H9 (cell line): ENCODE measurements around the gene GLMP. TPM values are rescaled to one million over a fixed set of nuclear protein-coding genes. Genes with fewer than 3 reads are reported as not detected.
A peak's percentile ranks its signal among the peaks of the same experiment; 100 is the strongest.

Experiments used
- DNase-seq: peaks from one replicate; pipeline ENCODE4 v3.0.0-alpha.2; 2017
- H2AFZ ChIP-seq: one replicate; pipeline ENCODE4 v1.6.1; 2013; ENCODE audit warnings: mild to moderate bottlenecking, low read length, control low read depth, moderate library complexity
- H2AK5ac ChIP-seq: 2 replicates; pipeline ENCODE4 v1.6.1; 2013; ENCODE audit warnings: low read length, control low read depth, mixed read lengths; ENCODE audit not compliant: insufficient read length
- H2BK120ac ChIP-seq: one replicate; pipeline ENCODE4 v1.6.1; 2013; ENCODE audit warnings: low read depth, mild to moderate bottlenecking, low read length, control low read depth, inconsistent platforms; ENCODE audit not compliant: poor library complexity, severe bottlenecking
- H2BK12ac ChIP-seq: 2 replicates; pipeline ENCODE4 v1.6.1; 2013; ENCODE audit warnings: low read length, control low read depth, mixed read lengths, low read depth; ENCODE audit not compliant: insufficient read length
- H2BK15ac ChIP-seq: 2 replicates; pipeline ENCODE4 v1.6.1; 2013; ENCODE audit warnings: low read depth, low read length, control low read depth
- H2BK20ac ChIP-seq: one replicate; pipeline ENCODE4 v1.6.1; 2013; ENCODE audit warnings: low read depth, mild to moderate bottlenecking, low read length, control low read depth, inconsistent platforms; ENCODE audit not compliant: poor library complexity, severe bottlenecking
- H2BK5ac ChIP-seq: 2 replicates; pipeline ENCODE4 v1.6.1; 2013; ENCODE audit warnings: low read length, control low read depth, mixed read lengths; ENCODE audit not compliant: insufficient read length
- H3K14ac ChIP-seq: 2 replicates; pipeline ENCODE4 v1.6.1; 2013; ENCODE audit warnings: low read length, control low read depth; ENCODE audit not compliant: insufficient read depth
- H3K18ac ChIP-seq: 2 replicates; pipeline ENCODE4 v1.6.1; 2013; ENCODE audit warnings: low read depth, mild to moderate bottlenecking, mixed read lengths, low read length, control low read depth; ENCODE audit not compliant: insufficient read length
- H3K23ac ChIP-seq: 2 replicates; pipeline ENCODE4 v1.6.1; 2013; ENCODE audit warnings: low read length, control low read depth, mixed read lengths, low read depth; ENCODE audit not compliant: insufficient read length
- H3K23me2 ChIP-seq: 2 replicates; pipeline ENCODE4 v1.6.1; 2013; ENCODE audit warnings: low read depth, mild to moderate bottlenecking, mixed read lengths, low read length, control low read depth; ENCODE audit not compliant: insufficient read length, poor library complexity, severe bottlenecking
- H3K27ac ChIP-seq: 2 replicates; pipeline ENCODE4 v1.5.1; 2013; ENCODE audit warnings: low read length, control low read depth, mixed read lengths, low read depth; ENCODE audit not compliant: insufficient read length
- H3K27me3 ChIP-seq: 2 replicates; pipeline ENCODE4 v1.6.1; 2013; ENCODE audit warnings: low read length, control low read depth, inconsistent platforms; ENCODE audit not compliant: insufficient read depth
- H3K4ac ChIP-seq: 2 replicates; pipeline ENCODE4 v1.6.1; 2013; ENCODE audit warnings: low read depth, mild to moderate bottlenecking, control low read depth, inconsistent platforms, low read length, moderate library complexity
- H3K4me1 ChIP-seq: 2 replicates; pipeline ENCODE4 v1.6.1; 2013; ENCODE audit warnings: low read length, control low read depth, inconsistent platforms; ENCODE audit not compliant: insufficient read depth
- H3K4me2 ChIP-seq: 2 replicates; pipeline ENCODE4 v1.6.1; 2013; ENCODE audit warnings: low read length, control low read depth, mixed read lengths; ENCODE audit not compliant: insufficient read length, insufficient read depth
- H3K56ac ChIP-seq: 2 replicates; pipeline ENCODE4 v1.6.1; 2013; ENCODE audit warnings: low read depth, mild to moderate bottlenecking, mixed read lengths, low read length, control low read depth; ENCODE audit not compliant: insufficient read length
- H3K79me1 ChIP-seq: 2 replicates; pipeline ENCODE4 v1.6.1; 2013; ENCODE audit warnings: low read depth, mild to moderate bottlenecking, moderate library complexity, low read length, control low read depth, inconsistent platforms; ENCODE audit not compliant: insufficient read depth, poor library complexity, severe bottlenecking
- H3K79me2 ChIP-seq: 2 replicates; pipeline ENCODE4 v1.6.1; 2013; ENCODE audit warnings: low read length, control low read depth, inconsistent platforms; ENCODE audit not compliant: insufficient read depth
- H3K9ac ChIP-seq: 2 replicates; pipeline ENCODE4 v1.6.1; 2013; ENCODE audit warnings: low read length, control low read depth, mixed read lengths; ENCODE audit not compliant: insufficient read length; ENCODE audit errors: extremely low read depth
- H3K9me3 ChIP-seq: one replicate; pipeline ENCODE4 v1.6.1; 2013; ENCODE audit warnings: low read depth, low read length, inconsistent platforms; ENCODE audit not compliant: control insufficient read depth
- H3T11ph ChIP-seq: one replicate; pipeline ENCODE4 v1.6.1; 2013; ENCODE audit warnings: mild to moderate bottlenecking, low read length, control low read depth, inconsistent platforms
- H4K20me1 ChIP-seq: one replicate; pipeline ENCODE4 v1.6.1; 2013; ENCODE audit not compliant: control insufficient read depth, insufficient read length, insufficient read depth
- H4K5ac ChIP-seq: 2 replicates; pipeline ENCODE4 v1.6.1; 2013; ENCODE audit warnings: low read depth, mild to moderate bottlenecking, mixed read lengths, low read length, control low read depth; ENCODE audit not compliant: insufficient read length
- H4K8ac ChIP-seq: replicated peaks from 2 replicates; pipeline ENCODE4 v1.6.1; 2013; ENCODE audit warnings: low read length, control low read depth, mixed read lengths, low read depth; ENCODE audit not compliant: insufficient read length
- H4K91ac ChIP-seq: 2 replicates; pipeline ENCODE4 v1.6.1; 2013; ENCODE audit warnings: low read depth, mild to moderate bottlenecking, moderate library complexity, mixed read lengths, low read length, control low read depth; ENCODE audit not compliant: insufficient read length
- H3K27ac Mint-ChIP-seq, 3 experiments: 2 replicates in 2 of 3; 3 replicates in 1 of 3; pipeline ENCODE4 v1.8.0; 2020 to 2021; ENCODE audit warnings: mixed read lengths in 3 of 3, mild to moderate bottlenecking in 1 of 3, moderate library complexity in 1 of 3
- H3K27me3 Mint-ChIP-seq: 2 replicates; pipeline ENCODE4 v1.8.0; 2021; ENCODE audit warnings: low read depth, mild to moderate bottlenecking, moderate library complexity, mixed read lengths
- H3K36me3 Mint-ChIP-seq, 3 experiments: 2 replicates in 2 of 3; 3 replicates in 1 of 3; pipeline ENCODE4 v1.8.0; 2020 to 2021; ENCODE audit warnings: low read depth in 3 of 3, mixed read lengths in 3 of 3; ENCODE audit not compliant: insufficient read depth in 1 of 3
- H3K4me1 Mint-ChIP-seq, 2 experiments: 2 replicates each; pipeline ENCODE4 v1.8.0; 2020; ENCODE audit warnings: mixed read lengths in 2 of 2
- H3K4me3 Mint-ChIP-seq, 2 experiments: 2 replicates in 1 of 2; 3 replicates in 1 of 2; pipeline ENCODE4 v1.8.0; 2020 to 2021; ENCODE audit warnings: mild to moderate bottlenecking in 2 of 2, mixed read lengths in 2 of 2, moderate library complexity in 1 of 2
- H3K9me3 Mint-ChIP-seq, 2 experiments: 2 replicates in 1 of 2; 3 replicates in 1 of 2; pipeline ENCODE4 v1.8.0; 2020; ENCODE audit warnings: mild to moderate bottlenecking in 2 of 2, mixed read lengths in 2 of 2, moderate library complexity in 1 of 2
- CTCF ChIP-seq: fragments of 200-600 bp; sonication (generic); conservative IDR thresholded peaks from 3 replicates; pipeline ENCODE4 v1.8.0; 2021; ENCODE audit warnings: antibody characterized with exemption, mild to moderate bottlenecking
- WGBS: extraction: QIAGEN DNeasy Blood & Tissue Kit; methylation state at CpG from one replicate; pipeline ENCODE4 v1.1.7; 2013; ENCODE audit warnings: missing lambda C conversion rate, low lambda C conversion rate, mixed read lengths; ENCODE audit not compliant: insufficient read length; ENCODE audit errors: extremely low coverage; 5-methylcytosine and 5-hydroxymethylcytosine counted together
- total RNA-seq: library from RNA; stranded (reverse); gene quantifications from 2 replicates; pipeline ENCODE4 v1.2.1, GENCODE V29; 2021

Gene GLMP
- total RNA-seq, 1 experiment from 2014 or later: 49.2 TPM

- Histone ChIP-seq H3K9me3 (no peaks in the 10 kb centered on the region), H2BK15ac (no peak within 1 kb of the TSS), H2BK12ac (no peak within 1 kb of the TSS), H2AK5ac (no peak within 1 kb of the TSS), H3T11ph (no peak within 1 kb of the TSS), H3K79me1 (no peaks in the 10 kb centered on the region), H2AFZ (no peak within 1 kb of the TSS), H3K23ac (no peak within 1 kb of the TSS), H2BK120ac (no peak within 1 kb of the TSS), H3K27ac (no peak within 1 kb of the TSS), H4K5ac (no peak within 1 kb of the TSS), H2BK20ac (no peak within 1 kb of the TSS), H4K91ac (no peak within 1 kb of the TSS), H3K4ac (no peak within 1 kb of the TSS), H3K4me1 (0 out of 2 replicates have a peak, but pooled peaks cover 2% of the 10 kb centered on the region), H3K9ac (peak within 1 kb of the TSS; percentile 72), H4K8ac (no peak within 1 kb of the TSS), H3K27me3 (no peaks in the 10 kb centered on the region), H3K23me2 (peaks cover 7% of the 10 kb centered on the region), H3K79me2 (peaks cover 24% of the 10 kb centered on the region), H3K14ac (peak within 1 kb of the TSS; percentile 79; the same call in 1 of the 2 replicates), H2BK5ac (no peak within 1 kb of the TSS), H4K20me1 (no peaks in the 10 kb centered on the region), H3K4me2 (peak within 1 kb of the TSS; percentile 86), H3K18ac (peak within 1 kb of the TSS; percentile 90), H3K56ac (no peak within 1 kb of the TSS)
- peak; percentile 100 for DNase-seq
- Mint-ChIP-seq H3K9me3 (no peaks in the 10 kb centered on the region; a peak in 2 of 5 replicates), H3K36me3 (peaks cover 30 to 44% (median 39%) of the 10 kb centered on the region in 3 experiments), H3K4me1 (peaks cover 14 to 23% of the 10 kb centered on the region in 2 experiments), H3K27me3 (no peaks in the 10 kb centered on the region; the same call in 1 of the 2 replicates), H3K27ac (peak within 1 kb of the TSS; percentile 94 to 99 (median 96)), H3K4me3 (peak within 1 kb of the TSS; percentile 97 to 98)
- TF ChIP-seq CTCF: no peak
- WGBS: no CpG with 5 or more reads among the region's 47 CpGs
Measured at GRCh38 chr1:156338180-156338976, 42.9 kb upstream of the GLMP start, which contains the start of the genes CCT3 and TSACC. CCT3 (minus strand) TSS chr1:156338292; CDS start chr1:156338184, 108 bp downstream. TSACC (plus strand) TSS chr1:156338526; CDS start chr1:156339758, 1,232 bp downstream.
